ENCODE results near the gene CADPS. TPM values are rescaled to one million over a fixed set of nuclear protein-coding genes. Genes with fewer than 3 reads are reported as not detected.

Gene CADPS
- total and polyA plus RNA-seq, 2 of the 4 experiments (the other 2 are of a cell fraction): not detected

- DNase-seq (no peak), ATAC-seq (ENCODE audit: low read depth) (no peak)
- Histone ChIP-seq H2BK20ac (ENCODE audit: low read depth, low read length) (no peak overlapping the region), H2AK9ac (replicated peaks; ENCODE audit: low read depth, low read length, poor library complexity) (no peak overlapping the region), H3K4me2 (ENCODE audit: low read depth, low read length) (no peak overlapping the region), H4K8ac (ENCODE audit: low read depth in 2 of 2, low read length in 2 of 2) (no peak overlapping the region), H2AK5ac (ENCODE audit: low read depth, low read length) (no peak overlapping the region), H4K20me1 (ENCODE audit: insufficient read depth, low read length) (no peaks in the 10 kb centered on the region), H3K14ac (replicated peaks; ENCODE audit: low read depth, low read length) (no peak overlapping the region), H3K4me3 (ENCODE audit: insufficient read depth, low read depth, low read length) (no peak overlapping the region), H3K27me3 (ENCODE audit: control insufficient read depth, insufficient read depth, low read length) (no peaks in the 10 kb centered on the region), H2AFZ (replicated peaks; ENCODE audit: low read length, poor library complexity) (no peak overlapping the region), H3K27ac (ENCODE audit: insufficient read depth, low read length) (no peak overlapping the region), H3K9ac (ENCODE audit: low read depth, low read length) (no peak overlapping the region), H4K91ac (ENCODE audit: insufficient read depth, low read depth, low read length) (no peak overlapping the region), H2BK120ac (ENCODE audit: low read depth, low read length) (no peak overlapping the region), H4K5ac (ENCODE audit: low read depth, low read length) (no peak overlapping the region), H3K4ac (ENCODE audit: low read depth, low read length) (no peak overlapping the region), H2BK5ac (ENCODE audit: low read depth, low read length, poor library complexity, severe bottlenecking) (no peak overlapping the region), H3K23ac (ENCODE audit: low read depth, low read length) (no peak overlapping the region), H3K36me3 (ENCODE audit: control insufficient read depth, insufficient read depth, low read length) (no peaks in the 10 kb centered on the region), H3K18ac (ENCODE audit: low read depth, low read length) (no peak overlapping the region), H2BK15ac (ENCODE audit: low read depth, low read length) (no peak overlapping the region), H3K4me1 (ENCODE audit: control insufficient read depth, insufficient read depth, low read length) (no peaks in the 10 kb centered on the region), H3K9me1 (ENCODE audit: insufficient read depth, low read length) (no peaks in the 10 kb centered on the region), H3K56ac (ENCODE audit: extremely low read depth, insufficient read depth, low read length) (no peak overlapping the region), H3K79me1 (ENCODE audit: low read depth in 1 of 2, low read length in 2 of 2) (no peaks in the 10 kb centered on the region), H3K9me3 (ENCODE audit: control insufficient read depth, insufficient read depth, low read length) (no peaks in the 10 kb centered on the region)
- BruUV-seq (replicated peaks): no TSS peak
- ChIA-PET CTCF (no interaction called here), POLR2A (ENCODE audit: unreplicated experiment) (no interaction called here)
- TF ChIP-seq CTCF (conservative IDR thresholded peaks at IDR 0.05; ENCODE audit: low read depth, low read length) (no peak), RAD21 (IDR thresholded peaks at IDR 0.05; ENCODE audit: low read length) (no peak), NFE2L2 (IDR thresholded peaks at IDR 0.05; ENCODE audit: low read depth, low read length) (no peak), RCOR1 (IDR thresholded peaks at IDR 0.05; ENCODE audit: insufficient replicate concordance, low read length) (no peak), MAZ (IDR thresholded peaks at IDR 0.05; ENCODE audit: borderline replicate concordance, low read depth, low read length) (no peak), USF2 (IDR thresholded peaks at IDR 0.05; ENCODE audit: low read depth, low read length) (no peak), CEBPB (IDR thresholded peaks at IDR 0.05; ENCODE audit: low read depth, low read length) (no peak), CHD1 (IDR thresholded peaks at IDR 0.05; ENCODE audit: low read depth, low read length) (no peak), MXI1 (IDR thresholded peaks at IDR 0.05; ENCODE audit: borderline replicate concordance, low read depth, low read length) (no peak), BHLHE40 (IDR thresholded peaks at IDR 0.05; ENCODE audit: low read depth, low read length) (no peak), ELK1 (IDR thresholded peaks at IDR 0.05; ENCODE audit: borderline replicate concordance, low read depth, low read length) (no peak)
- WGBS, 2 experiments (ENCODE audit: extremely low coverage in 2 of 2, insufficient read length in 1 of 2): no CpG with 5 or more reads among the region's 2 CpGs
- intact Hi-C loops (cut with micrococcal nuclease): no loop called here
- in situ Hi-C loops (cut with MboI; ENCODE audit: low sequenced_read_pairs): no loop called here
- dilution Hi-C loops (cut with HindIII; ENCODE audit: low sequenced_read_pairs, unreplicated experiment): no loop called here
Measured at GRCh38 chr3:62774221-62774620, 101.0 kb downstream of the CADPS start.
